Activated T-cell treated with anti-CD3 and anti-CD28 coated beads, Interleukin-2, amount 50 U/mL, for 48 hours (primary cell): ENCODE data around the gene TMPRSS13.
"Not testable (repeated sequence)": the region's sequence is repeated elsewhere in the genome, so short reads cannot be mapped to it uniquely, and the experiment has no call there.

Experiments
- DNase-seq, 2 experiments: peaks; one replicate each; pipeline ENCODE4 v3.0.0-alpha.2; 2020

The TMPRSS13 gene

DNA sequence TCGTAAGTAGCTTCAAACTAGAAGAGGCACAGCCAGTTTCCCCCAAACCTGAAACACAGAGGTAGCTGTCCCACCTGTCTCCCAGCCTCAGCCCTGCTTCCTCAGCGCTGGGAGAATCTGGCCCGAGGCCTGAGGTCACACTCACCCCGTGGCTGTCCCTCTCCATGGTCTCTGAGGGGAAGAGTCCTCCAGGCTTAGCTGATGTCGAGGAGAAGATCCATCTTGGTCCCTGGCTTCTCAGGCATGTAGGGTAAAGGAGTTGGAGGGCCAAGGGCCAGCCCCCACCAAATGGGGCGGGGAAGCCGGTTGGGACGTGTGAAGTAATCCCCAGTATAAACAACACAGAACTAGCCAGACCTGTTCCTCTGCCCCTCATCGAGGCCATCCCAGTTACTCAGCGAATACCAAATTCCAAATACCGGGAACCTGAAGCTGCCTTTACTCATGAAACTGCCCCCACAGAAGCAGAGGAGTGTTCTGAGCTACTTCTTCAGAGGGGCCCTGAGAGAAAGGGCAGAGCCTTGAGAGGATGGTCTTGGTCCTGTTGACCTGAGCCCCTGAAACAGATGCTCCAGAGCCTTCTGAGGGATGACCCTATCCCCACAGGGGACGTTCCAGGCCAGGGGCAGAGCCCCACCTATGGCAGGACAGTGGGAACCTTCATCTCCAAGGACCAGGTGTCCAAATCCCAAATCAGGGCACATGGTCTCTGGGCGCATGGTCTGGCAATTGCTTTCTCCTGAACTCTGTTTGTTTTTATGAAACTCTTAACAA is at the start of gene TMPRSS13:
Gene TMPRSS13, minus strand, starts transcription at position 261 of the 774 bp plus-strand sequence. Its CDS starts 95 bp downstream, at position 166.
- no peak for DNase-seq

DNA sequence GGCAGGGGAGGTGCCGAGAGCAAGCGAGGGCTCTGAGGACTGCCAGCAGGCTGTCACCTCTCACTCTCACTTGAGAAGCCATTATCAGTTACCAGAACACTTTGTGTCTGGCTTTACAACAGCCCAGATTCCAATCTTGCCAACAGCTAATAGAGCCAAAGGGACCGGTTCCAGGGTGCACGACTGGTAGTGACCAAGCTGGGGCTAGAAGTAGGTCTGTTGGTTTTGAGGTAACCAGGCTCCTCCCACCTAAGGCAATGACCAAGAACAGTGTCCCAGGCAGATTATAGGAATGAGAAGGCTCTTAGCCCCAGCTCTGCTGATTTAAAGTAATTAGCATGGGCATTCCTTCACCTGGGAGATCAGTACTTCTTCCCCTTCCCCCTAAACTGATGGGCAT is 49.8 kb upstream of the TMPRSS13 start:
- no peak for DNase-seq

GRCh38 chr11:117978291-117978910 is 49.2 kb upstream of the TMPRSS13 start:
- DNase-seq, result not testable (repeated sequence)

- DNase-seq, result not testable (repeated sequence)
These were observed 48.5 kb upstream of the TMPRSS13 start for GRCh38 chr11:117977612-117978264.

GRCh38 chr11:117977029-117977428 is 47.8 kb upstream of the TMPRSS13 start:
- no peak for DNase-seq

DNA sequence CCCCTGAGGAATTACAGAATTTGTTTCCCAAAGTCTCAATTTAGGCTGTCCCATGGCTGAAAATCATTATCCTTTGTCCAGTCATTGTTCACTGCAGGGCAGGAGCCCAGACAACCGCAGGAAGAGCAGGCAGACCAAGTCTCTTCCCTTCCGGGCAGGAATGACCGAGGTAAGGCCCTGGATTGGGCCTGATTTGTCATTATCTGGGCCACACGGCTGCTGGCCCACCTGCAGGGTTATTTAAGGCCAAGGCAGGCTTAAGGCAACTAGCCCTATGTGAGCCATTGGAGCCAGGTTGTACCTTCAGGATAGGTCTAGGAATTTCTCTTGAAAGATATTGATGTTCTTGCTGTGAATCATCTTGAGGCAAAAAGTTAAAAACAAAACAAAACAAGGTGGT is 47.2 kb upstream of the TMPRSS13 start:
- DNase-seq, result no peak

DNA sequence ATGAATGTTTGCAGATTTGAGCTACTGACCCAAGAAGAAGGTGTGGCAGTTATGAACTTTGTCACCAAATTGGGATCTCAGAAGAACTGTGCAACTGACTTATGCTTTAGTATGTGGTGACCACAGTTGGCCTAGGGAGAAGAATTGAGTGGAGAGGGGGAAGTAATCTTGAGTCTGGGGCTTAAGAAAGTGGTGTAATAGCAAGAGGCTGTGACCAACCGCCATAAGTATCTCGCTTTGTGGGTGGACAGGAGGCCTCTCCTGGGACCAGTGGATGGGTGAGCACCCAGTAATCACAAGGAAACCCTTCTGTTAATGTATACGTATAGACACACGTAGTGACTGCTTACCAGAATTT is 44.3 kb upstream of the TMPRSS13 start:
- DNase-seq, result no peak

- DNase-seq, result no peak
These were observed 43.7 kb upstream of the TMPRSS13 start for GRCh38 chr11:117972629-117973502.

DNA sequence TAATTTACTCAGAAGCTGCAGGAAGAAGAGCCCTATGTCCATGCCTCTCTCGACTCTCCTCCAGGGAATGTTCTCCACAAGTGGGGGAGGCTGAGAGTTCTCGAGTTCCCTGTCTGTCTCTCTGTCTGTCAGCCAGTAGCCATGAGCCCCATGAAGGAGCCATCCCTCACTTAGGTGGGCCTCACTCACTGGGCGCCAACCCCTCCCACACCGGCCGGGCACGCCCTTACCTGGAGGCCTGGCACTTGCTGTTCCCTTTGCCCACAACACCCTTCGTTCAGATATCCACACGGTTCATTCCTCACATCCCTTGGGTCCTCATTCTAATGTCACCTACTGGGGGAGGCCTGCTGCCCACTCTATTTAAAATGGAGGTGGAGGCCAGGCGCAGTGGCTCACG is 42.8 kb upstream of the TMPRSS13 start:
- no peak for DNase-seq

DNA sequence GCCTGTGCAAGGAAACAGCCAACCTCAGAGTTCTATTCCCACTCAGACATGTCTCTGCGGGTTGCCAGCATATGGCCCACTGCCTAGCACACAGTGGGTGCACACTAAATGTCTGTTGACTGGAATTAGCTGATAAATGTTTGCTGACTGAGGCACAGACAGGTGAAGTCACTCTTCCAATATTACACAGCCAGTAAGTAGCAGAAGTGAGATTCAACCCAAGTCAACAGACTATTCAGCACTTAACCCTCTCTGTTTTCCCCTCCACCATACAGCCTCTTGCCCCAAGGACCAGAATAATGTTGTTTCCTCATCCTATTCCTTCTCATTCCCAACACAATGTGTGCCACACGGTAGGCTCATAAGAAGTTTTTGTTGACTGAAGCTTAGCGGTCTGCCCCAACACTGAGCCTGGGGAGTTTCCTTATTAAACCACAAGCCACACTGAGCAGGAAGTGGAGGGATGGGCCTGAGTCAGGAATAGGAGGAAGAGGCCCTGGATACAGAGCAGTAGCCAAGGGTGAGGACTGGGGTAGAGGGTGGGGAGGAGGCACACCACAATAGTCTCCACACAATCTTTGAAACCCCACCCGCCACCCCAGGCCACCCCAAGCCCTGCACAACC is 41.3 kb upstream of the TMPRSS13 start:
- DNase-seq, result peak; percentile 56 to 60

- DNase-seq, result peak in 1 of 2 experiments; percentile 19
These were observed 40.2 kb upstream of the TMPRSS13 start for GRCh38 chr11:117969160-117969991.

GRCh38 chr11:117966908-117967307 is 37.7 kb upstream of the TMPRSS13 start:
- no peak for DNase-seq

DNA sequence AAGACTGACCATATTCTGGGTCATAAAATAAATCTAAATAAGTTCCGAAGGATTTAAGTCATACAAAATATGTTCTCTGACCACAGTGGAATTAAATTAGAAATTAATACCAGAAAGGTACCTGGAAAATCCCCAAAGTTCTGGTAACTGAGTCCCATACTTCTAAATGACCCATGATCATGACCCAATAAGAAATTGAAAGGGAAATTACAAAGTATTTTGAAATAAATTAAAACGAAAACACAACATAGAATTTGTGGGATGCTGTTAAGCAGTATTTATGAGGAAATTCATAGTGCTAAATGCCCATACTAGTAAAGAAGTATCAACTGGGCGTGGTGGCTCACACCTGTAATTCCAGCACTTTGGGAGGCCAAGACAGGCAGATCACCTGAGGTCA is 33.6 kb upstream of the TMPRSS13 start:
- DNase-seq, result no peak

GRCh38 chr11:117961896-117962295 is 32.7 kb upstream of the TMPRSS13 start:
- DNase-seq, result no peak

DNA sequence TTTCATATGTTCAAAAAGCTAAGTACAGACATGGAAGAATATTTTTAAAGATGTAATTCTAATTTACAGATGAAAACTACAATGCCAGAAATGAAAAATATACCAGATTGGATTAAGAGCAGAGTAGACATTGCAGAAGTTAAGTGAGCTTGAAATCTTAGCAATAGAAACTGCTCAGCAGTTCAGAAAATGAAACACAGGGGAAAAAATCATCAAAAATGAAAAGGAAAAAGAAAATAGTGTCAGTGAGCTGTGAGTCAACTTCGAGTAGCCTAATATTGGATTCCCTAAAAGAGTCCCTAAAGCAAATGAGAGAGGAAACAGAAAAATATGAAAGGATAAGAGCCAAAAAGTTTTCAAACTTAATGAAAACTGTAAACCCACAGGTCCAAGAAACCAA is 31.2 kb upstream of the TMPRSS13 start:
- no peak for DNase-seq

DNA sequence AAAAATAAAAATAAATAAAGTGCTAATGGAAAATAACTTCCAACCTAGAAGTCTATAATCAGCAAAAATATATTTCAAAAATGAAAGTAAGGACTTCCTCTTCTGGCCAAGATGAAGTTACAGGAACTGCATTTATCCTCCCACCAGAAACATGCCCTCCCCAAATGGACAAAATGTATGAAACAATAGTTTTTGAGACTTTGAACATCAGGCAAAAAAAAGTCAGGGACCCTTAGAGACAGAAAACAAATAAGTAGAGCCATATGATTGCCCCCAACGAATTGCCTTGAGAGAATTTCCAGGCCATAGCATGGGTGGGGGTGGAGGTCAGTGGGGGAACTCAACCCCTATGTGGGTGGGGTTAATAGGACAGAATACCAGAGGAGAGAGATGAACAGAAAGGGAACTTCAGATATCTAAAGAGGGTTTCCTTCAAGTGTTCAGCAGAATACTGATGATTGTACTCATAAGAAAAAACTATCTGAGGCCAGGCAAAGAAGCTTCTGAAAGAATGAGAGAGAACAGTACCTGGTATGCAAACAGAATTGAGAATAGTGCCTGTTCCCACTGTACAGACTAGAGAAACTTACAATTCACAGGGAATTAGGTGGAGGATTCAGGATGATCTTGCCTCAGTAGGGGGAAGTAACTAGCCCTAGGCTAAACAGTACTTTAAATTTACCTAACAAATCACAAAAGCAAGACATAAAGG is 30.4 kb upstream of the TMPRSS13 start:
- DNase-seq, result no peak

GRCh38 chr11:117958949-117959348 is 29.7 kb upstream of the TMPRSS13 start:
- DNase-seq, result no peak

DNA sequence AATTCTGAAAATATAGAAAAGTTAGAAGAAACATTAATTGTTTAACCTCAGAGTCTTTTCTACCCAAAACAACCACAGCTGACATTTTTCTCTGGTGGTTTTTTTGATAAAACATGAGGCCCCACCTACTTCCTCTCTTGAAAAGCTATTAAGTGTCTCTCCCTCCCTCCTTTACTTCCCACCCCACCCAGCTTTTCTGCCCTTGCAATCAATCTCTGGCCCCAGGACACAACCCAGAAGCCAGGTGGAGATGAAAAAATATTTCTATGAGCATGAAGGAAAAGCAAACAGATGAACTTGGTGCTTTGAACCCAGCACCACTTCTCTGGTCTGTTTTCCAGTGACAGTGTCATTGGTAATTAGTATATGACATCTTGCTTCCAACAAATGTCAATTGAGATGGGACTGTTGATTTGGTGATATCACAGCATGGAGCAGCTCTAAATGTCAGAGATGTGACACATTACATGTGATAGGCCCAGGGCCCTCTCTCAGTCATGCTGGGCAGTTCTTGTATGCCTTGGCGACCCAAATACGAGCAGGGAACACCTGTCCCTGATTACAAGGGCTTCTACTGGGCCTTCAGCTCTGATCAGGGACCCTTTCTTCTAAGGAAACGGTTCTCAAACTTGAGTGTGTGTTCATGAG is 23.9 kb upstream of the TMPRSS13 start:
- peak in 1 of 2 experiments; percentile 34 for DNase-seq

DNA sequence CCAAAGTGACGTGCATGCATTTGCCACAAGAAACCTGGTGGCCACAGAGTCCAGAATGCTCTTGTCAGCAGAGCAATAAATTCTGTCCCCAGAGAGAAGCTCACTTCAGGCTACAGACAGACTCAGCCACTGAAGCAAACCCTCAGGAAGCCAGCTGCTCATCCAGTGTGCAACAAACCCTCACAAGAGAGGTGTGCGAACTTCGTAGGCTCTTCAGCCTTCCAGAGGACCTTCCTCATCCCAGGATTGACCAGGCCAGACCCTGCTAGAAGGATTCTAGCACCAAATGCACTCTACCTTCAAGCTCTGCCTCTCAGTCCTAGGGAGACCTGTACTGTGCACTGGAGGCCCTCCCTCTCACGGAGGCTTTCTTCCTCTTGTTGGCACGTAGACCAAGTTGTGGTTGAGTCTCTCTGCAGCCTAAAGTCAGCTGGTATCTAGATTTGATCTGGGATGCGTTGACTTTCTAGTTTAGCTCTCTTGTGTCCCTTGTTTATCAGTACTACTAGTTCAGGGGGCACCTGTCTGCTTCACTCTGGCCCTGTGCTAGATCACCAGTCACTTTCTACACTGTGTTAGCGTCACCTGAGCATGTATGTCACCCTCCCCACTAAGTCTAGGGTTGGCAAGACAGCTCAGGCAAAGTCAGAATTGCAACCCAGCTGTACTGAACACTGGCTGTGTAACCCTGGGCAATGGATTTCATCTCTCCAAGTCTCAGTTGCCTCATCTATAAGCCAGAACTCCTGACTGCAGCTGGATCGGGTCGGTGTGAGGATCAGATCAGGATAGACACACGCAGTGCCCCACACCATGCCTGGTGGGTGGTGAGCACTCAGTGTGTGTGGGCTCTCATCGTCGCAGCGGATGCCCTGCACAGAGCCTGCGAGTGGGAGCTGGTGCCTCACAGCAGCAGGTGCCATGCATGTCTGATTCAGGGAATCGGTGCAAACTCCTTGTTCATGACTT is 22.1 kb upstream of the TMPRSS13 start:
- DNase-seq, result peak; percentile 61 to 65
